HG02840 (cell line): ENCODE measurements around the gene GGCT.
A peak's percentile ranks its signal among the peaks of the same experiment; 100 is the strongest.

Experiments used
- ATAC-seq: cut with Tn5 transposase; IDR thresholded peaks from one replicate; pipeline ENCODE4 v1.9.1; 2021; ENCODE audit warnings: mild to moderate bottlenecking, moderate library complexity, moderate number of reproducible peaks; ENCODE audit not compliant: unreplicated experiment, low FRiP score

GGCT gene

DNA sequence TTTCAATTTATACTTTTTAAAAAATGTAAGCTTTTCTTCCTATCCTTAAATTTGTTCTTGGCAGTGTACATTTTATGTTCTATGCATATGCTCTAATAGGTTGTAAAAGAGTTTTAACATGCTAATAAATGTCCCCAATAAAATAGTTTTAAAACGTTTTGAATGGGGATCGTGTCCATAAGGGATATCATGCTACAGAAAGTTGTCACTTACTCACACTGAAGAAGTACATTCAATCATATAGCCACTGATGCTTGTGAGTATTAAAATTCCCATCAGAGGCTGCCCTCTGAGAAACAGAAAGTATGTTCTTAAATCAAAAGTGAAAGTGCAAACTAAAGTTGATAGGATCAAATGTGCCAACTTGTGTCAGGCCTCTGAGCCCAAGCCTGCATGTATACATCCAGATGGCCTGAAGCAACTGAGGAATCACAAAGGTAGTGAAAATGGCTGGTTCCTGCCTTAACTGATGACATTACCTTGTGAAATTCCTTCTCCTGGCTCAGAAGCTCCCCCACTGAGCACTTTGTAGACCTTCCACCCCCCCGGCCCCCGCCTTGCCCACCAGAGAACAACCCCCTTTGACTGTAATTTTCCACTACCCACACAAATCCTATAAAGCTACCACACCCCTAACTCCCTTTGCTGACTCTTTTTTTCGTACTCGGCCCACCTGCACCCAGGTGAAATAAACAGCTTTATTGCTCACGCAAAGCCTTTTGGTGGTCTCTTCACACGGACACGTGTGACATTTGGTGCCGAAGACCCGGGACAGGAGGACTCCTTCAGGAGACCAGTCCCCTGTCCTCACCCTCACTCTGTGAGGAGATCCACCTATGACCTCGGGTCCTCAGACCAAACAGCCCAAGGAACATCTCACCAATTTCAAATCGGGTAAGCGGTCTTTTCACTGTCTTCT is 25.2 kb downstream of the GGCT start:
- no peak for ATAC-seq

DNA sequence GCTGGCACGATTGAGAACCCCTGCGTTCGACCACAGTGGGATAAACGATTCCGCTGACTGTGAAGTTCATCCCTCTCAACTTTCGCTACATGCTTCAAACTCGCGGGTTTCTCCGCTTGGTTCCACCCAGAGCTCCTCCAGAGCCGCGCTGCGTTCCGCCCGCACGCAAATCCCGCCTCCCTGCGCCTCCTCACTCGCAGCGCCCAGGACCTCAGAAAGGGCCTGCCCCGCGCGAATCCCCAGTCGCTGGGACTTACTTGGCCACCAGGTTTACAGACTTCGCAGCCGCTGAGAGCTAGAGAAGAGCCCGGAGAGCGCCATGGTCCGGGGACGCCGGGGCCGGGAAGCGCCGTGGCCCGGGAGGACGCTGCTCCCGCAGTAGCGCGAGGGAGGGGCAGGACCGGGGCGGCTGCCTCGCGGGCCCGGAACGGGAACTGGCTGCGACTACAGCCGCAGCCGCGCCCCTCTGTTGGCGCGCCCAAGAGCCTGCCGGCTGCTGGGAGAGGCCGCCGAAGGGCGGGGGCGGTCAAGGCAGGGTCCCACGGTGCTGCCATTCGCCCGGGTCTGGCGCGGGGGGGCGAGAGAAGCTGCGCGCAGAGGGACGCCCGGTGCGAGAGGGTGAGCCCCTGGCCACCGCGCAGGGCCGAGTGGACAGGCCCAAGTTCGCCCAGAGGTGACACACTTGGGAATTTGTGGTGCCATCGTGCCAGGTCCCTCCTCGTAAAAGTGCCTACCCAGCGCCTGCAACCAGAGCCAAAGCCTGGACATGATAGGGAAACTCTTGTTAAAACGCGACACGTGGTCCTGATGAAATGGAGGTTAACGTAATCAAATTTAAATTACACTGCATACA is 26.1 kb downstream of the GGCT start, which contains the start of gene NOD1:
Gene NOD1, minus strand, starts transcription at position 436 of the 853 bp plus-strand sequence. CDS start 21,863 bp downstream, outside the sequence.
- peak; percentile 91 for ATAC-seq

DNA sequence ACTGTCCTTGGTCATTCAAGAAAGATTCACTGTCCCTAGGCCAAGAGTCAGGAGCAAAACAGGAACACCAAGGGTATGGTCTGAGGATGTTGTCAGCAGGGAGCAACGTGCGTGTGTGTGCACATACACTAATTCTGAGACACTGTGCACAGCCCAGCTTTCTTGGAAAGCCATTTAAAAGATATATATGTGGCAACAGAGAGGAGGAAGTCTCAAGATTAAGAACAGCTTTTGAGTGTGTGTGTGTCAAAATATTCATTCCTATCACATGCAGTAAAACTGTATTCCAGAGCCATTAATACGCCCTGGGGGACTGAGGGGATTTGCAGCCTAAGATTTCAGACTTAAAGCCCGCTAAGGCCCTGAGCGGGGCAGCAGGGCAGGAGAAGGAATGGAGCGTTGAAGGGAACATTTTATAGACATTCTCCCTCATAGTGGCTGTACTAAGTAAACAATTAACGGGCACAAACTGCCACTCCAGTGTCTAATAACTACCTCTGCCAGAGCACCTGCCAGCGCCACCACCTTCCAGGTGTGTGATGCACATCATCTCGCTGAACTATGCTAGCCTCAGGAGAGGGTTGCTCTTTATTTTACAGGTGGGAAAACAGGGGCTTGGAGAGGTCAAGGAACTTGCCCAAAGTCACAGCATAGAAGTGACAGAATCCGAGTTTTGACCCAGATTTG is 28.0 kb downstream of the GGCT start:
- ATAC-seq, result no peak

DNA sequence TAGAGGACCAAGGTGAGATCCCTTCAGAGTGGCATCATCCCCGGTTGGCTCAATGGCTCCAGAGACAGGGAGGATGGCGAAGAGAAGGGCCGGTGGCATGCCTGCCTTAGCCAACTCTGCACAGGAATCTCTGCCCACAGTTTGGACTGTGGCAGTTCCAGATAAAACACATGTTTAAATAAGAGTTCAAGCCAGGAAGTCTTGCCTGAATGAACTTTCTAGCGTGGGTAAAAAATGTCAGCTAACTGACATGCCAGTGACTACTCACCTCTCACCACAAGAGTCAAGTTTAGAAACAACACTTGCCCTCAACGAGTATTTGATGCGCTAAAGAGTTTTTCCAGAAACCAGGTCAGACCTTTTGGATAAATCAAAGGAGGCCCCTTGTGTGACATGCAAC is 29.0 kb downstream of the GGCT start:
- ATAC-seq, result no peak

DNA sequence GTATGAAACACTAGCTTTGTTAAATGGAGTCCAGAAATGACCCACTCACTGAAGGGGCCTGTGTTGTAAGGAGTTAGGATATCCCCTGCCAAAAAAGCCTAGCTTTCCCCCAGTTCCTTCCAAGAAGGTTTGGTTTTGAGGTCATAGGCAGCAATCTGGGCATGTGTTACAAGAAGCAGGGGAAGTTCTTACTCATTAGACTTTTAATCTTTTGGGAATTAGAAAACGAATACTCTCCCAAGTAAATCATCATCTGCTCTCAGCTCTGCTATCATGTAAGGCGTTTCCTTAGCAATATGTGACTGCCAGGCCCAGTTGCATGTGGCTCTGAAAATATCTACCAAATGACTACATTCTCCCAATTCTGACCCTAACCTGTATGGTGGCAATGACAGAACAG is 29.7 kb downstream of the GGCT start:
- ATAC-seq, result no peak

DNA sequence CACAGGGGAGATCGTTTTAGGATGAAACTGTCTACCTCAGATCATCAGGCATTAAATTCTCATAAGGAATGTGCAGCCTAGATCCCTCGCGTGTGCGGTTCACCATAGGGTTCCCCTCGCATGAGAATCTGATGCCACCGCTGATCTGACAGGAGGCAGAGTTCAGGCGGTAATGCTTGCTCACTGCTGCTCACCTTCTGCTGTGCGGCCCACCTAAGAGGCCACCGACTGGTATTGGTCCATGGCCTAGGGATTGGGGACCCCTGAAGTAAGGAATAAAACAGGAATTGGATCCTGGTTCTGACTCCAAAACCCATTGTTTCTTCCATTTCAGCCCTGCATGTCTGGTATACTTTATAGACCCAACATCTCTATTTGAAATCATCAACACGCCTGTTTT is 30.1 kb downstream of the GGCT start:
- no peak for ATAC-seq

DNA sequence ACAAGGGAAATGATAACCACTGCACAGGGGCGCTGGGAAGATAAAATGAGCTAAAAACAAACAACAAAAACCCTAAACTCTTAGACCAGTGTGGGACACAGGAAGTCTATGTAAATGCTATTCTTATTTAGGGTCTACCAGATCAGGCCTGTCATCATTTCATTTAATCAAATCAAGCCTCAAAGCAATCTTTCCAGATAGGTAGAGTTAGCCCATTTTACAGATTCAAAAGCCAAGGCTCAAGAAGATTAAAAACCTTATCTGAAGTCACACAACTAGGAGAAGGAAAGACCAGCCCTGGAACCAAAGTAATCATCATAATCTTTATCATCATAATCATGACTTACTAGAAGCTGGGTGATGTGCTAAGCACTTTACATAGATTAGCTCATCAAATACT is 30.7 kb downstream of the GGCT start:
- no peak for ATAC-seq

DNA sequence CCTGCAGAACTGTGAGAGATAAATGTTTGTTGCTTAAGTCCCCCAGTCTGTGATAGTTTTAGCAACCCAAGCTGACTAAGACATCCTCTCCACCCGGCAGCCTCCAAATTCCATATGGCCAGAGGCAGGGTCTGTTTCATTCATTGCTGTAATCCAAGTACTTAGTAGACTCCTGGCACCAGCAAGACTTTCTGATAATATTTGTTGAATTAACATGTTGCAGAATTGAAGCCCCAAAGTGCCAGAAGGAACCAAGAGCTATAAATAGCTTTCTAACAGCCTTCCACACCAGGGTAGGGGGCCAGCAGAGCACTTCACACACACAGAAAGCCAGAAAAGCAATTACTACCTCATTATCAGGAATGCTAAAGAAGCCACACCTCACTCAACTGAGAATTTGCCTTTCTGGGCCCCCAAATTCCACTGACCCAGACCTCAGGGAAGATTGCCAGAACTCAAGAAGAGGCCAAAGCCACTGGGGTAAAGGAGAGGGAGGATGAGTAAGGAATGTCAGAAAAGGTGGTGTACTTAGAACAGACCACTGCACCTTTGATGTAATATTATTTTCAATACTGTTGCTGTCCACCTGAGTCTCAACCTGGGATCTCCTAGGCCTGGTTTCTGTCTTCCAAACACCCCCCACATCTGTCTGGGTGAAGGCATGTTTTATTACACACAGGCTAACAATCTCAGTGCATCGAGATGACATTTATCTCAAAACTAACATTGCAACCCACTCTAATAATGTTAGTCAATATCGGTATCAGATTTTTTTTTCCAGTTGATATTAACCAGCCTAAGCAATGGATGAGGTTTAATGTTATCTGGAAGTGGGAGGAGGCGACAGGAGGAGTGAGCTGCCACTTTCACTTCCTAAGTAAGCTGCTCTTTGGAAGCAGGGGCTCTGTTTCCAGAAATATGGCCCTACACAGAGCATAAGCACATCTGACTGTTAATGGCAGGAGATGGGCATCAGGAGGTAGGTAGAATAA is 31.5 kb downstream of the GGCT start:
- no peak for ATAC-seq

DNA sequence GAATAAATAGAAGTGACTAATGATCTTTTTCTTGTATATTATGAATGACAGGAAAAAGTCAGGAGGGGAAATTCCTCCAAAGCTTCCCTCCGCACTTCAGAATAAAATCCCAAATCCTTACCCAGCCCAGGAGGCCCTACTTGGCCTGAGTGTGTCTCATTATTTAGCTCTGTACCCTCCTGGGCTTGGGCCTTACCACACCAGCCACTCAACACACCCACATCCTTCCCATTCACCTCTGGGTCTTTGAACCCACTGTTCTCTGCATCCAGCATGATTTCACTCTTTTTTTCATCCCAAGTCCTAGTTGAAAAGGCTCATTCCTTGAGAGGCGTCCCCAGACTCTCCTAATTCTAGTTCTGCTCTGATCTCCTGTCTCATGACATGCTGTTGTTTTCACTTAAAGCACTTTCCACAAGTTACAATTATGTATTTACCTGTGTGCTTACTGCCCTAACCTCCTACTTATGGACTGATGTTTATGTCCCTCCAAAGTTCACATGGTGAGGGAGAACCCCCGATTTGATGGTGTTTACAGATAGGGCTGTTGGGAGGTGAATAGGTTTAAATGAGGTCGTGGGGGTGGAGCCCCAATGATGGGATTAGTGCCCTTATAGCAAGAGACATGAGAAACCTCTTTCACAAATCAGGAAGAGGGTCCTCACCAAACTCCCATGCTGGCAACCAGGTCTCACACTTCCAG is 32.4 kb downstream of the GGCT start:
- no peak for ATAC-seq

DNA sequence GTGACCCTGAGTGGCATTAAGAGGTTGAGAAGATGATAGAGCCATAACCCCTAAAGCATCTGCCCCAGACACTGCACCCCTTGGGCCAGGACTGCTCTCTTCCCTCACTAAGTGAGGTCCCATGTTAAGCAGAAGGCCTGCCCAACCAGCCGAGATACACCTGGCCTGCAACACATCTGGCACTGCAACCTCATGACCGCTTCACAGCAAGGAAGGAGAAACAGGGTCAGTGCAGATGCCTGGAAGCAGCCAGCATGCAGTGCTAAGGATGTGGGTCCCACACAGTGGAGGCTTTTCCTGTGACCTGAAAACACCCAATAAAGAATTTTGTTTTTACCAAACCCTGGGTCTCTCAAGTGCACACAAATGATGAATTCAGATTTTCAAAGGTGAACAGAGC is 33.4 kb downstream of the GGCT start:
- no peak for ATAC-seq

DNA sequence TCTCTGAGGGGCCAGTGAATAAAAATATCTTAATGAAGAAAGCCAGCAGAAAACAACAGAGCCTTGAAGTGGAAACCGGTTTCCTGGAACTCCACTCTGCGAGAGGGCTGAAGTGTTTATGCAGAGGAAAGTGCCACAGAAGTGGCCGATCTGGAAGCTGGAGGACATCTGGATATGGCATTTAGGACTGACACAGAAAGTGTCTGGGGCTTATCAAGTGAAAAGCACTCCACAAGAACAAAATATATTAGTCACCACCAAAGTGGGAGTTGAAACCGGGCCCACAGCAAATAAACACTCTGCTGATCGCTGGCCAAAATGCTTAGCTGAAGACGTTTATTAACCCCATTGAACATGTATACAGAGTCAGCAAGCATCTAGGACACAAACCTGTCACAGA is 33.9 kb downstream of the GGCT start:
- ATAC-seq, result no peak

DNA sequence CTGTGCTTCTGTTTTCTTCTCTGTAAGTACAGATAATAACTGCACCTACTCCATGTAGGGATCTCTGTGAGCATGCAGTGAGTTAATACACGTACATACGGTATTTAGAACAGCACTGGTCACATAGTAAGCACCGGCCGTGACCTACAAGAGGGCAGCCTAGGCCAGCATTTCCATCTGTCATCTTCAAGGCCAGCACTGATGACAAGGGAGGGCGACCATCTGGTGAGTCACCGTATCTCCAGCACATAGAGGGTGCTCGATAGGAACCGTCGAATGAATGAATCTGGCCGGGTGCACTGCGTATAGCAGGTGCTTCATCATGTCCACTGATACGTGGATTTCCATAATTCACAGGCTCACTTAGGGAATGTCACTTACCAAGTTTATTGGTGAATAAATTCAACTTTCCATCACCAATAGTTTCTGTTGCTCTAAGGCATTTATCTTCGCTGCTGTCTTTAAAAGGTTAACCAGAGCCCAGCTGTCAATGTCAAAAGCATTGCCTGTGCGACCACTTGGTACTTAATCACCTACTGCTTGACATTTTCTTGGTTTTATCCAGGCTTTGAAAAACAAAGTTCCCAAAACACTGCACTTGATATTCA is 34.4 kb downstream of the GGCT start:
- ATAC-seq, result no peak

DNA sequence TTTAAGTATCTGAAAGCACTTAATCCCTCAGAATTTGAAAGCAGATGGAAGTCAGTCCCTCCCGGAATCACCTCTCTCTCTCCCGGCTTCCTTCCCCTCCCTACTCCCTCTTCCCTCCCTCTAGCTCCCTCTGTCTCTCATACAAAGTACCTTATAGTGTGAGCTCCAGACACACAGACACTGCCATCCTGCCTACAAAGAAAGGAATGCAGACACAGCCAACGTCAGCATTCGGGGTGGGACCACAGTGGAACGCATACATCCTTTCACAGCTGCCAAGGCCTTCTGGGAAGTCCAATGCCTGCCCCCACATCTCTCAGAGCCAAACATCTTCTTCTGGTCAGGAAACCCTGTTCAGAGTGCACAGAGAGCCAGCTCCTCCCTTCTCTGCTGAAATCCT is 35.3 kb downstream of the GGCT start:
- no peak for ATAC-seq

DNA sequence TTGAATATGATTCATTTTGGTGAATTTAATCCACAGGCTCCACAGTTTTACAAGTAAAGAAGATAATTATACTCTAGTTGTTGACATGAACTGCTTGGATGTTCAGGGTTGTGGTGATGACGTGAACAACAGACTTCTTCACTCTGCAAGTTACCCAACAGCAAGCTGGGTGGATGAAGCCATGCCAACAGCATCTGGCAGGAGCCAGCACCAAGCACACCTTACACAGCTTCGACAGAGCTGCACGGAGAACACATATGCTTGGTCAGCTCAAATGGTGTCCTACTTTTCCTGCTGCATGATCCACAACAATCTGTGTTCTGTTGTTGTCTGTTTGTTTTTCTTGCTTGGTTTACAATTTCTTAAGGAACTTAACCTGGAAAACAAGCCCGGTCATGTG is 35.8 kb downstream of the GGCT start:
- ATAC-seq, result no peak

DNA sequence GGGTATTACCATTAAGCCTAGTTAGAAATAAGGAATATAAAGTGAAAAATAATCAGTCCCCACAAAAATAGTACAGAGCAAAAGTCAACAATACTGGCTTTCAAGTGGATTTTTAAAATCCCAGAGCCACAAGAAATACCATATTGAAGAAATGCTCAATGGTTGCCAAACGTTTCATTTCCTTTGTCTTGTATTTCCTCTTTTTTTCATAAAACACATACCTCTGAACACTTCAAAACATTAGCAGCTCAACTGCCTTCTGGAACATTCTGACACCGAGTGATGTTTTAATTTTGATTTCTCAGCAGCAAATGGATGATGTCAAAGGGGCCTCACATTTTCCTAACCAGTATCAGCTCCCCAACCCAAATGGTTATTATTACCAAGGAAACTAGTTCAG is 36.6 kb downstream of the GGCT start:
- no peak for ATAC-seq

DNA sequence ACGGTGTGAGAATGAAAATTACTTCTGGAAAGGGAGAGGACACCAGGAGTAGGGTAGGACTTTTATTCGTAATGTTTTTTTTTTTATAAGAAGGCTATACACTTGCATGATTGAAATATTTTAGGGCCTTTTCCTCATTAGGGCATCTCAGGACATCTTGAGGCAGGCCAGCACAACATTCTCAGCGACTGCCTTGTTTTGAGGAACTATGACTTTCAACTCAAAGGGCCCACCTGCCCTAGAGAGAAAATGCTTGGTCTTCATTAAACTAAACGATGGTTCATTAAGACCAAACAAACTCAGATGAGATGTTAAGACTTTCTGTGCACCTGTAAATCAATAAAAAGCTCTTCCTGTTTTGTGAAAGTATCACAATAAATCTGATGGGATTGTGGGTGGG is 37.4 kb downstream of the GGCT start:
- no peak for ATAC-seq

DNA sequence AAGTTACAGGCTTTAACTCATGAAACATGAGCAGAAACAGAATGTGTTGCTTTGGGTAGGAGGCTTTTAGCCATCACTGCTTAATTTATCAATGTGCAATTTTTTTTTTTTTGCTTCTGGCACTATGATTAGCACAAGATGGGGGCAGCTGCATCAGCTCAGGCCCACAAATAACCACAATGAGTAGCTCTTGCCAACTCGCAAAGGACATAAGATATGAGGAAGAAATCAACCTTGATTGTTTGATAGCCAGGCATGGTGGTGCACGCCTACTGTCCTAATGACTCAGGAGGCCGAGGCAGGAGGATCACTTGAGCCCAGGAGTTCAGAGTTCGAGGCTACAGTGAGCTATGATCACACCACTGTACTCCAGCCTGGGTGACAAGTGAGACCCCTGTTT is 38.4 kb downstream of the GGCT start:
- ATAC-seq, result no peak

DNA sequence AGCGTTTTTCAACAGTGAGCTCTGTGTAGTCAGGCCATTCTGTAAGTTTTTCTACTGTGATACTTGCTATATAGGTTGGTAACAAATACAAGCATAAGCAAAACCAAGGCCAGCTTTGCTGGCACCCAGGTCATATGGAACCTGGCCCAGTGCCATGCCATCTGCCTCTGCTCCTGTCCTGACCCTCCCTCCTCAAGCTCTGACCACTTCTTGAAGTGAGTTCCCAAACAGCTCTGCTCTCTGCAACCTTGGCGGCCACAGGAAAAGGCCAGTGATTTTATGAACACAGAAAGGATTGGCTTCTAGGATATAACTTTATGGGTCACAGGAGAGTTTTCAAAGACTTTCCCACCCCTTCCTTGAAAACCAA is 38.8 kb downstream of the GGCT start:
- no peak for ATAC-seq
